Dermis blood vessel endothelial cell (primary cell): ENCODE measurements around the gene PAGE2. TPM values are rescaled to one million over a fixed set of nuclear protein-coding genes. Genes with fewer than 3 reads are reported as not detected.
A peak's percentile ranks its signal among the peaks of the same experiment; 100 is the strongest.
"Not testable (repeated sequence)": the region's sequence is repeated elsewhere in the genome, so short reads cannot be mapped to it uniquely, and the experiment has no call there.

Experiments
- DNase-seq: peaks from one replicate; pipeline ENCODE4 v3.0.0; 2010
- total RNA-seq: library from RNA; depleted of rRNA; stranded (reverse); fragments of >200 nt; gene quantifications from 2 replicates; pipeline ENCODE4 v1.2.3, GENCODE V29; 2014

Gene PAGE2
- total RNA-seq, 1 donor from 2014 or later: not detected

DNA sequence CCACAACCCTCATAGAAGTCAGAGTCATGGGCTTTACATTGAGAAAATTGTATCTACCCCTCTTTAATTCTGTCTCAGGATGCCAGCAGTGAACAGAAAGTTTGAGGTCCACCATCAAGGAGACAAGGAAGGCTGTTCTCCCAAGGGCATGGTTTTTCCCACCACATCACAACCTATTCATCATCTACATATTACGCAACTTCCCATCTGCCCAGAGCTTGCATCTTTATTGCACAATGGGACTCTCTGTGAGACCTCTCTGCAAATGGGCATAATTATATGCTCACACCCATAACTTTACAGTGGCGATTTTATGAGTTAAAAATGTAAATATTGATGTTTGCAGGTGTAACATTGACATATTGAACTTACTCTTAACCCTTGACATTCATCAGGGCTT, 38.9 kb downstream of the PAGE2 start:
- no peak for DNase-seq

DNA sequence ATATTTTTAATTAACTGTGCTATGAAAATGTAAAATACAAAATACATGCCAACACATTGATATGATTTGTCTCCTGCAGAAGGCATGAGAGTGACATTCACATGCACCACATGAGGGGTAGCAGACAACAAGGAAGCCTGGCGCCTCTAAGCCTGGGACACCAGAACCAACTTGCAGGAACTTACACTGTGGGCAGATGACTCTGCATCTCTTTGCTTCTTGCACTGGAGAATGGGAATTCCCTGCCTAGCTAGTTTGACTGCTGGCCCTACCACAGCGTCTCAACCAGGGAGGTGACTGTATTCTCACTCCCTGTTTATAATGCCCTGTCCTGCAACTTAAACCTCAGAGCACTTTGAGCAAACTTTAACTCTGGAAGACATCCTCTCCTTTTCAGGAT, 40.5 kb downstream of the PAGE2 start:
- no peak for DNase-seq

DNA sequence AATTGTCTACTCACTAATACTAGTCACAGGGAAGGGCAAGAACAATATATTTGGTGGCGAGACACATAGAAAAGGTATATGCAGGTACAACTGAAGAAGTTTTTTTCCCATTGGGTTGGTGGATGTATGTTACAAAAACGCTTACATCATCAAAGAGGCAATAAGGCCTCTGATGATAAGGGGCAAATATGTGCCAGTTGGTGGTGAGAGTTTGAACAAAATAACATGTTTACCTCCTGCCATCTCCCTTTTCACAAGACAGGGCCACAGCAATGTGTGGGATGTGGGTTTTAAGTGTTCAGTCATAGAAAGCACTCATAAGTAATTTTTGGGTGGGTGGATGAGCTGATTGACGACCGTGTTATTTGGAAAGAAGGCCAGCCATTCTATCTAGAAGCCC, 41.7 kb downstream of the PAGE2 start:
- no peak for DNase-seq

DNA sequence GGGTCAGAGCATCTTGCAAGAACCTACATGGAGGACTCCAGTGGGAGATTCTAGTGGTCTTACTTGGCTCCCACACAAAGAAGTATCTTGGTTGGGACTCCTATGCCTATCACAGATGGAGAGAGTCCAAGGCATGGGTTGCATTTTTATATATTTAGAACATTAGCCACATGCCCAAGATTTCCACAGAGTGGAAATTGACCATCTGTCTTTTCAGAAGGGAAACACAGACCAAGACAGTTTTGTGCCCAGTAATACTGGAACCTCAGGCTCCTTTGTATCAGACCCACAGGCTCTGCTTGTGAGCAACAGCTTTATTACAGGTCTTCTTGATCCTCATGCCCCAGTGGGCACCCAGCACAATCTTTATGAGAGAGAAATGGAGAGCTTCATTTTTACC, 43.6 kb downstream of the PAGE2 start:
- DNase-seq: no peak

DNA sequence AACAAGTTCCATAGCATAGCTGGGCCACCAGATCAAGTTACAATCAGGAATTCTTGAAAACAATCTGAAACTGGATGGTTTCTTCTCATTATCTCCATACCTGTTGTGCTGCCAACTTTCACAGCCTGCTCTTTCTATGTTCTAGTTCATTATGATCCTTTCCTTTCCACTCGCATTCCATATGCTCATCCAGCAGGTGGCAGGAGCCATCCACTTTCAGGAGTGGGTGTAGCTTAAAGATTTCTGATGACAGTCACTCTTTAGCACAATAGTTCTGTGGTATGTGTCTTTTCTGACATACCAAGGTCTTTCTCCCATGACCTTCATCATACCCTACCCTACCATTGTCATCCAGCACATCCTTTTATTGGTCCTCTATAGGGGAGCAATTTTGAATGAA, 46.4 kb downstream of the PAGE2 start:
- DNase-seq: peak; percentile 61

DNA sequence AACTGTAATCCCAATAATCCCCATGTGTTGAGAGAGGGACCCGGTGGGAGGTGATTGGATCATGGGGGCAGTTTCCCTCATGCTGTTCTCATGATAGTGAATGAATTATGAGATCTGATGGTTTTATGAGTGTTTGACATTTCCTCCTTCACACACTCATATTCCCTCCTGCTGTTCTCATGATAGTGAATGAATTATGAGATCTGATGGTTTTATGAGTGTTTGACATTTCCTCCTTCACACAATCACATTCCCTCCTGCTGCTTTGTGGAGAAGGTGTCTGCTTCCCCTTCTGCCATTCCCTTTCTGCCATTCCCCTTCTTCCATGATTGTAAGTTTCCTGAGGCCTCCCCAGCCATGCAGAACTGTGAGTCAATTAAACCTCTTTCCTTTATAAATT, 52.0 kb downstream of the PAGE2 start:
- not testable (repeated sequence) for DNase-seq

Other genes starting within 250 kb of the PAGE2 start
- 4.4 and 5.9 TPM in 2 replicates for gene TRO, start 168.2 kb upstream of the PAGE2 start, total RNA-seq
- 0.05 TPM in 1 of 2 replicates, not detected in the other for gene PFKFB1, start 94.8 kb upstream of the PAGE2 start, total RNA-seq
- gene APEX2, start 88.7 kb upstream of the PAGE2 start, total RNA-seq: 8.3 and 12.6 TPM in 2 replicates
- gene ALAS2, start 58.0 kb upstream of the PAGE2 start, total RNA-seq: not detected in 2 replicates
- gene PAGE2B, start 14.0 kb upstream of the PAGE2 start, total RNA-seq: not detected in 2 replicates
- not detected in 2 replicates for gene PAGE5, start 131.3 kb downstream of the PAGE2 start, total RNA-seq
- gene PAGE3, start 175.9 kb downstream of the PAGE2 start, total RNA-seq: not detected in 2 replicates